Measurements from ENCODE around the gene JTB. TPM values are rescaled to one million over a fixed set of nuclear protein-coding genes. Genes with fewer than 3 reads are reported as not detected.

JTB gene
- total and polyA plus RNA-seq, 2 experiments from 2014 or later: 213 to 217 TPM

- WGBS (ENCODE audit: low lambda C conversion rate, missing lambda C conversion rate): under 1% methylated on average over 35 of the region's 95 CpGs
- Histone ChIP-seq H2AFZ (peak overlapping the region; percentile 94), H3K9me3 (ENCODE audit: low read depth) (no peaks in the 10 kb centered on the region), H3K27ac (peak overlapping the region; percentile 97), H3K36me3 (replicated peaks; ENCODE audit: insufficient read depth, low read depth) (no peaks in the 10 kb centered on the region), H3K4me3 (peak overlapping the region; percentile 98), H4K20me1 (ENCODE audit: insufficient read depth, poor library complexity, severe bottlenecking) (peaks cover 3% of the 10 kb centered on the region), H3K4me2 (peak overlapping the region; percentile 92), H3K27me3 (no peaks in the 10 kb centered on the region), H3K79me2 (peaks cover 27% of the 10 kb centered on the region), H3K4me1 (ENCODE audit: insufficient read depth) (peaks cover 7% of the 10 kb centered on the region), H3K9me2 (replicated peaks; ENCODE audit: insufficient read depth) (no peaks in the 10 kb centered on the region)
- TF ChIP-seq EZH2 (IDR thresholded peaks at IDR 0.05; ENCODE audit: borderline replicate concordance): no peak
- TF ChIP-seq CTCF (IDR thresholded peaks at IDR 0.05; ENCODE audit: poor library complexity): no peak
- TF ChIP-seq EZH2phosphoT487 (IDR thresholded peaks at IDR 0.05; ENCODE audit: low read depth, severe bottlenecking, unreplicated experiment): no peak
- DNase-seq (ENCODE audit: low spot score): peak; percentile 83
These were observed 31.5 kb downstream of the JTB start for GRCh38 chr1:153945795-153946621.

- WGBS (ENCODE audit: low lambda C conversion rate, missing lambda C conversion rate): 57% methylated on average over 12 of the region's 12 CpGs
- no peak for TF ChIP-seq CTCF (IDR thresholded peaks at IDR 0.05; ENCODE audit: poor library complexity)
- TF ChIP-seq EZH2phosphoT487 (IDR thresholded peaks at IDR 0.05; ENCODE audit: low read depth, severe bottlenecking, unreplicated experiment): no peak
- no peak for TF ChIP-seq EZH2 (IDR thresholded peaks at IDR 0.05; ENCODE audit: borderline replicate concordance)
- Histone ChIP-seq H3K36me3 (replicated peaks; ENCODE audit: insufficient read depth, low read depth) (no peaks in the 10 kb centered on the region), H2AFZ (peak overlapping the region; percentile 94), H3K4me1 (ENCODE audit: insufficient read depth) (peaks cover 7% of the 10 kb centered on the region), H3K27me3 (no peaks in the 10 kb centered on the region), H3K27ac (peak overlapping the region; percentile 97), H3K79me2 (peaks cover 27% of the 10 kb centered on the region), H3K4me2 (peak overlapping the region; percentile 92), H3K9me3 (ENCODE audit: low read depth) (no peaks in the 10 kb centered on the region), H3K4me3 (peak overlapping the region; percentile 98), H4K20me1 (ENCODE audit: insufficient read depth, poor library complexity, severe bottlenecking) (peaks cover 3% of the 10 kb centered on the region), H3K9me2 (replicated peaks; ENCODE audit: insufficient read depth) (no peaks in the 10 kb centered on the region)
- DNase-seq (ENCODE audit: low spot score): peak; percentile 39
These were observed 32.2 kb downstream of the JTB start for GRCh38 chr1:153945131-153945794.

- Histone ChIP-seq H3K79me2 (peaks cover 27% of the 10 kb centered on the region), H3K4me2 (peak overlapping the region; percentile 92), H3K36me3 (replicated peaks; ENCODE audit: insufficient read depth, low read depth) (no peaks in the 10 kb centered on the region), H3K27me3 (no peaks in the 10 kb centered on the region), H3K9me3 (ENCODE audit: low read depth) (no peaks in the 10 kb centered on the region), H2AFZ (no peak overlapping the region), H3K9me2 (replicated peaks; ENCODE audit: insufficient read depth) (no peaks in the 10 kb centered on the region), H3K4me3 (no peak overlapping the region), H3K27ac (peak overlapping the region; percentile 97), H3K4me1 (ENCODE audit: insufficient read depth) (peaks cover 7% of the 10 kb centered on the region), H4K20me1 (ENCODE audit: insufficient read depth, poor library complexity, severe bottlenecking) (peaks cover 3% of the 10 kb centered on the region)
- no peak for TF ChIP-seq CTCF (IDR thresholded peaks at IDR 0.05; ENCODE audit: poor library complexity)
- TF ChIP-seq EZH2 (IDR thresholded peaks at IDR 0.05; ENCODE audit: borderline replicate concordance): no peak
- no peak for TF ChIP-seq EZH2phosphoT487 (IDR thresholded peaks at IDR 0.05; ENCODE audit: low read depth, severe bottlenecking, unreplicated experiment)
- no peak for DNase-seq (ENCODE audit: low spot score)
- 90% methylated on average over 3 of the region's 3 CpGs for WGBS (ENCODE audit: low lambda C conversion rate, missing lambda C conversion rate)
These were observed 32.7 kb downstream of the JTB start for GRCh38 chr1:153944827-153945117.
